22Rv1 (cell line): Measurements from ENCODE around the gene AACS.

Experiments
- ZFX ChIP-seq: fragments of 450-650 bp; IDR thresholded peaks from 2 replicates; pipeline ENCODE4 v1.6.1; 2017; ENCODE audit warnings: antibody characterized with exemption, borderline replicate concordance
- TF ChIP-seq, protein P1 (sequence below): fragments of 450-650 bp; IDR thresholded peaks from 2 replicates; pipeline ENCODE4 v1.5.1; 2017; ENCODE audit warnings: mild to moderate bottlenecking

DNA sequence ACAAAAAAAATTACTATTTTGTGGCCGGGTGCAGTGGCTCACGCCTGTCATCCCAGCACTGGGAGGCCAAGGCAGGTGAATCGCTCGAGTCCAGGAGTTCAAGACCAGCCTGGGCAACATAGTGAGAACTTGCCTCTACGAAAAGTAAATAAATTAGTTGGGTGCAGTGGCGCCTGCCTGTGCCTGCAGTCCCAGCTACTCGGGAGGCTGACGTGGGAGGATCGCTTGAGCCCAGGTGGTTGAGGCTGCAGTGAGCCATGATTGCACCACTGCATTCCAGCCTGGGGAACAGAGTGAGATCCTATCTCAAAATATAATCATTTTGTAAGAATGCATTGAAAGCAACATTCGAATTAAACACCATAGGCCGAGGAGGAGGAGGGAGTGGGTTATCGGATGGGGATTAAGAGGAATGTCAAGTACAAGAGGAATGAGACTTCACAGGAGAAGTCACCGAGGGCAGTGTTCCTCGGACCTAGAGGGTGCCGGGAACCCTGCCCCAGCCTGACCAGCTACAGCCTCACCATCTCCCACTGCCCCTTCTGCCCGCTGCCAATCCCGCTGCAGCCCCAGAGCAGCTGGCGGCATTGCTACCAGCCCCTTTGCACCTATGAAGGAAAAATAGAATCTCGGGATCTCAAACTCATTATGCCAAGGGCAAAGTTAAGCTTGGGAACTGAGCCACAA lies 32.6 kb upstream of the AACS start:
- TF ChIP-seq, protein P1, sequence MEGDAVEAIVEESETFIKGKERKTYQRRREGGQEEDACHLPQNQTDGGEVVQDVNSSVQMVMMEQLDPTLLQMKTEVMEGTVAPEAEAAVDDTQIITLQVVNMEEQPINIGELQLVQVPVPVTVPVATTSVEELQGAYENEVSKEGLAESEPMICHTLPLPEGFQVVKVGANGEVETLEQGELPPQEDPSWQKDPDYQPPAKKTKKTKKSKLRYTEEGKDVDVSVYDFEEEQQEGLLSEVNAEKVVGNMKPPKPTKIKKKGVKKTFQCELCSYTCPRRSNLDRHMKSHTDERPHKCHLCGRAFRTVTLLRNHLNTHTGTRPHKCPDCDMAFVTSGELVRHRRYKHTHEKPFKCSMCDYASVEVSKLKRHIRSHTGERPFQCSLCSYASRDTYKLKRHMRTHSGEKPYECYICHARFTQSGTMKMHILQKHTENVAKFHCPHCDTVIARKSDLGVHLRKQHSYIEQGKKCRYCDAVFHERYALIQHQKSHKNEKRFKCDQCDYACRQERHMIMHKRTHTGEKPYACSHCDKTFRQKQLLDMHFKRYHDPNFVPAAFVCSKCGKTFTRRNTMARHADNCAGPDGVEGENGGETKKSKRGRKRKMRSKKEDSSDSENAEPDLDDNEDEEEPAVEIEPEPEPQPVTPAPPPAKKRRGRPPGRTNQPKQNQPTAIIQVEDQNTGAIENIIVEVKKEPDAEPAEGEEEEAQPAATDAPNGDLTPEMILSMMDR: 0 out of 2 replicates have a peak, but pooled peaks have one; percentile 4
- no peak for TF ChIP-seq ZFX
